Stimulated activated CD4-positive, alpha-beta T cell treated with anti-CD3 and anti-CD28 coated beads, TNF-alpha, amount 100 ng/mL, for 4 hours (primary cell): ENCODE data around the gene ZNF646.

Experiments used
- DNase-seq, 3 experiments: peaks; one replicate each; pipeline ENCODE4 v3.0.0-alpha.2; 2020; ENCODE audit warnings: low read depth in 3 of 3

The ZNF646 gene

DNA sequence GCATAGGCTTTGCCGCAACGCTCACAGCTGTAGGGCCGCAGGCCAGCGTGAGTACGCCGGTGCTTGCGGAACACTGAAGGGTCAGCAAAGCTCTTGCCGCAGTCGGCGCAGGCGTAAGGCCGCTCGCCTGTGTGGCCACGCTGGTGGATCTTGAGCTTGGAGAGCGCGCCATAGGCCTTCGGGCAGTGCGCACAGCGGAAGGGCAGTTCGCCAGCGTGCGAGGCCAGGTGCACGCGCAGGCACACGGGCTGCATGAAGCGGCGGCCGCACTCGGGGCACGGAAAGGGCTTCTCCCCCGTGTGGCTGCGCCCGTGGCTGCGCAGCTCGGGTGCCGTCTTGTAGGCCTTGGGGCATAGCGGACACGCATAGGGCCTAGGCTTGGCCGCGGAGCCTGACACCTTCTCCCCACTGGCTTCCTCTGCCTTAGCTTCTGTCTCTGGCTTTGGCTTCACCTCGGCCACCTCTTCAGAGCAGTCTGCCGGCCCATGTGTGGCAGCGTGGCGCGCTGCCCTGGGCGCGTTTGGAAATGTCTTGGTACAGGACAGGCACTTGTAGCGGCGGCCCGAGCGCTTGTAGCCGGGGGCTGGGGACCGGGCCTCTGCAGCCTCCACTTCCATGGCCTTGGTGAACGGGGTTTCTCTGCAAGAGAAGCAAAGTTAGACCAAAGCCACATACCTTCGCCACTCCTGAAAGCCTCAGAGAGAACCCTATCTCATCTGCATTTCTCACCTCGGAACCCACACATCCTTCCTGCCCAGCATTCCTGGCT is 10.2 kb upstream of the ZNF646 start:
- no peak for DNase-seq

GRCh38 chr16:31064882-31065461 is 9.2 kb upstream of the ZNF646 start:
- no peak for DNase-seq

GRCh38 chr16:31067342-31067741 is 6.9 kb upstream of the ZNF646 start:
- DNase-seq = no peak

DNA sequence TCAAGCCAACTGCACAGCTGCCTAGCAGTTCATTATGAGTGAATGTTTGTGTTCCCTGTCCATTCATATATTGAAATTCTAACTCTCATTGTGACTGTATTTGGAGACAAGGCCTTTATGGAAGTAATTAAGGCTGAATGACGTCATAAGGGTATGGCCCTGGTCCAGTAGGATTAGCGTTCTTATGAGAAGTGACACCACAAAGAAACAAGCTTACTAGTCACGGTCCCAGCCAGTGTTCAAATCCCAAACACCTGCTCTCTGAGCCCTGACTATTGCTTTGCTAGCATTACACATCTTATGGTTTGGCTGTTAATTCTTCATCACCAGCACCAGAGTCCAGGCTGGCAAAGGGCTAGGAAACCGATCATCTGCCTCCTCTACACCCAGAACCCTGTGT is 2.4 kb upstream of the ZNF646 start:
- DNase-seq = no peak

- no peak for DNase-seq
Measured at GRCh38 chr16:31072540-31073141, 1.6 kb upstream of the ZNF646 start.

DNA sequence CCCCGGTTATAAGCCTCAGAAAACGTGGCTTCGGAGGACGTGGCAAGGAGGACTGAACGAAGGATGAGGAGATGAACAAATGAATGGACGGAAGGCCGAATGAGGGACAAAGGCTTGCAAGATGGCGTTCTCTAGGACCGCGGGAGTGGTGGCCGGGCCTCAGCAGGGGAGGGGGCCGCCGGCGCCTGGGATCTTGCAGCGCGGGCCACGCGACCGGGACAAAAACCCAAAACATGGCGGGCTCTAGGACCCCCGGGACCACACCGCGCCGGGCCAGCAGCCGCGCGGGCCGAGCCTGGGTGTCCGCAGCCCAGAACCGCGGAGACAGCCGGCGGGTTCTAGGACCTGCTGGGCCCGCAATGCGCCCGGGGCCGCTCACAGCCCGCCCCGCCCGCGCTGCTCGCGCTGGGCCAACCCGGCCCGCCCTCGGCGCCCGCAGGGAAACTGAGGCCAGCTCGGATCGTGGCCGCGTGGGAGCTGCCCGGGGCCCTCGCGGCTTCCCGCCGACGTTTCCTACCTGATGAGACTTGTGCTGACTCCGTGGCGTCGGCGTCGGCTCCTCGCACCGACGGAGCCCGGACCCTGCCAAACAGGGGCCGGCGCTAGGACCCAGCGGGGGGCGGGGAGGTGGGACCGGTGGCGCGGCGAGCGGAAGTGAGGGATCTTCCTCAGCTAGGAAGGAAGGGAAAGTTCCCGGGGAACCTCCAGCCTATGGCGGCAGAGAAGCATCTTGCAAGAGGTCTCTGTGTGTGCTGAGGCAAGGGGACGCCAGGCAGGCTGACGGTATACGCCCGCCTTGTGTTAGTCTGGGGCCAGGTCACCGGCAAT is 866 bp upstream of the ZNF646 start:
- peak; percentile 68 to 81 (median 72) for DNase-seq

DNA sequence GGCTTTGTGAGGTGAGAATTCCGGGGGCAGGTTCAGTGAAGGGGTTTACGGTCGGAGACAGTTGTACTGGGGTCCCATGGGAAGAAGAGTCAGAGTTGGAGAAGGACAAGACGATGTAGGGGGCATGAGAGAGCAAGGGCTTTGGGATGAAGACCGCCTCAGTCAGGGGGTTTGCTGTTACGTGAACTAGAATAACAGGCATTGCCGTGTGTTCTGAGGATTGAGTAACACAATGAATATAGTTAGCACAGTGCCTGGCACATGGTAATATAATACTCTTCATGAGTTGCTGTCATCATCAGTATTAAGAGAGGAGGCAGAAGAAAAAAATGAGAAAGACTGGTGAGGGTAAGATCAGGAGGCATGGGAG is 577 bp downstream of the ZNF646 start:
- DNase-seq = no peak

DNA sequence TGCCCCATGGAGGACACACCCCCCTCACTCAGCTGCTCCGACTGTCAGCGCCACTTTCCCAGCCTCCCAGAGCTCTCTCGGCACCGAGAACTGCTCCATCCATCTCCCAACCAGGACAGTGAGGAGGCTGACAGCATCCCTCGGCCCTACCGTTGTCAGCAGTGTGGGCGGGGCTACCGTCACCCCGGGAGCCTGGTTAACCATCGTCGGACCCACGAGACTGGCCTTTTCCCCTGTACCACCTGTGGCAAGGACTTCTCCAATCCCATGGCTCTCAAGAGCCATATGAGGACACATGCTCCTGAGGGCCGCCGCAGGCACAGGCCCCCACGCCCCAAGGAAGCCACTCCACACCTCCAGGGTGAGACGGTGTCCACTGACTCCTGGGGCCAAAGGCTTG is 2.1 kb downstream of the ZNF646 start:
- no peak for DNase-seq

- DNase-seq = no peak
Measured at GRCh38 chr16:31077024-31077423, 2.8 kb downstream of the ZNF646 start.

- no peak for DNase-seq
Measured at GRCh38 chr16:31077592-31078396, 3.6 kb downstream of the ZNF646 start.

GRCh38 chr16:31078597-31079341 is 4.5 kb downstream of the ZNF646 start:
- no peak for DNase-seq

- no peak for DNase-seq
Measured at GRCh38 chr16:31079342-31079944, 5.2 kb downstream of the ZNF646 start.

- DNase-seq = no peak
Measured at GRCh38 chr16:31080035-31080629, 5.9 kb downstream of the ZNF646 start.

GRCh38 chr16:31080756-31081419 is 6.7 kb downstream of the ZNF646 start:
- DNase-seq = no peak

GRCh38 chr16:31081428-31082351 is 7.5 kb downstream of the ZNF646 start:
- no peak for DNase-seq

DNA sequence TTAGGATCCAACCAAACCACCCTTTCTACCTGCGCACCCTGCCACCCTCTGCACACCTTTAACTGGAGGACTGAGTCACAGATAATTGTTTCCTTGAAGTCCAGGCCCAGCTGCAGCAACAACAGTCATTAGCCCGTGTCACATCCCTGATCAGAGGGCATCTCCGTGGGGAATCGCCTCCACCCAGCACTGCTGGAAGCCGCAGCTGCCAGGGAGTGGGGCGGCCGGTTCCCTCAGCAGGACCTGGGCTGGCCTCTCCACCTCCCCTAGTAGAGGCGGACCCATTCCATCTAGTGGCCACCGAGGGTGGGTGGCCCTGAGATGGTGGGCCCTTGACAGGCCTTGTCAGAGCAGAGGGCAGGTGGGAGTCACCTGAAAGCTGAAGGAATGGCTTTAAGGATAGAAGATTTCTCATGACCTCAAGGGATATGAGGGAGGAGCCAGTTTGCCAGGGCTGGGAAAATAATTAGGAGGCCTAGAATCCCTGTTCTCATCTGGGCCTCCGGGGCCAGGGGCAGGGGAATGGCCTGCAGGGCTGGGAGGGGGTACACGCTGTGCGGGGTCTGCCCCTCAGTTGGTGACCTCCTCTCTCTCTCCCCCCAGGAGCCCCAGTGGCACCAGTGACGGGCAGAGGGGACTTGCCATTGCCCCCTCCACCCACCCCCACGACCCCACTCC is 8.3 kb downstream of the ZNF646 start:
- no peak for DNase-seq

- no peak for DNase-seq
Measured at GRCh38 chr16:31083081-31083480, 8.9 kb downstream of the ZNF646 start.

GRCh38 chr16:31083556-31083955 is 9.3 kb downstream of the ZNF646 start:
- no peak for DNase-seq
